Measurements from ENCODE around the gene SLC5A5.

DNA sequence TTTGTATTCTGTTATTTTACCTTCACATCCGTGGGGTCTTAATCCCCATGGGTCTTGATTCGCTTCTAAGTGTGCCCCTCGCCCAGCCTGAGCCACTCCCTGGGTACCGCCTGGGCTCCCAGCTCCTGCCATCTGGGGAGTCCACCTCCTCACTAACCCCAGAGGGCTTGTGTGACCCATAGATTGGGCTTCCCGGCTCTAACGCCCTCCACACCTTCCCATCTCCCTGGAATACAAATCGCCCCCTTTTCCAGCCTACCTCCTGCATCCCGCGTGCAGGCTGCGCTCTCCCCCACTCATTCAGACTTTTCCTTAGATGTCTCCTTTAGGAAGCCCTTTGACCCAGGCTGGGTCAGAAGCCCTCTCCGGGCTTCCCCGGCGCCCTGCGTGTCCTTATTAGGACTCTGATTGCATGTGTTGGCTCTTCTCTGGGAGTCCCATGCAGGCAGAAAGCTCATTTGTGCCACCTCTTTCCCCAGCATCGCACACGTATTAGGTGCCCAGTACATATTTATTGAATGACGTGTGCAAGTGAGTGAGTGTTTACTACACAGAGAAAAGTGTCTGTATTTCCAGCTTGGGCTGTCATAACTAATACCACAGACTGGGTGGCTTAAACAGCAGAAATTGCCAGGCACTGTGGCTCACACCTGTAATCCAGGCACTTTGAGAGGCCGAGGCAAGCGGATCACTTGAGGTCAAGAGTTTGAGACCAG is 61.8 kb downstream of the SLC5A5 start:
- TF ChIP-seq, protein P1, sequence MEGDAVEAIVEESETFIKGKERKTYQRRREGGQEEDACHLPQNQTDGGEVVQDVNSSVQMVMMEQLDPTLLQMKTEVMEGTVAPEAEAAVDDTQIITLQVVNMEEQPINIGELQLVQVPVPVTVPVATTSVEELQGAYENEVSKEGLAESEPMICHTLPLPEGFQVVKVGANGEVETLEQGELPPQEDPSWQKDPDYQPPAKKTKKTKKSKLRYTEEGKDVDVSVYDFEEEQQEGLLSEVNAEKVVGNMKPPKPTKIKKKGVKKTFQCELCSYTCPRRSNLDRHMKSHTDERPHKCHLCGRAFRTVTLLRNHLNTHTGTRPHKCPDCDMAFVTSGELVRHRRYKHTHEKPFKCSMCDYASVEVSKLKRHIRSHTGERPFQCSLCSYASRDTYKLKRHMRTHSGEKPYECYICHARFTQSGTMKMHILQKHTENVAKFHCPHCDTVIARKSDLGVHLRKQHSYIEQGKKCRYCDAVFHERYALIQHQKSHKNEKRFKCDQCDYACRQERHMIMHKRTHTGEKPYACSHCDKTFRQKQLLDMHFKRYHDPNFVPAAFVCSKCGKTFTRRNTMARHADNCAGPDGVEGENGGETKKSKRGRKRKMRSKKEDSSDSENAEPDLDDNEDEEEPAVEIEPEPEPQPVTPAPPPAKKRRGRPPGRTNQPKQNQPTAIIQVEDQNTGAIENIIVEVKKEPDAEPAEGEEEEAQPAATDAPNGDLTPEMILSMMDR (IDR thresholded peaks at IDR 0.05; ENCODE audit: low read depth, low read length), result no peak
- TF ChIP-seq MYC (IDR thresholded peaks at IDR 0.05; ENCODE audit: low read depth, low read length), result no peak

Measured in NB4 (cell line).